ENCODE data around the gene DCANP1.

The DCANP1 gene

GRCh38 chr5:135442431-135443160 lies 4.6 kb downstream of the DCANP1 start:
- in situ Hi-C loops (cut with HindIII; ENCODE audit: low sequenced_read_pairs): no loop called here

GRCh38 chr5:135441919-135442318 lies 5.2 kb downstream of the DCANP1 start:
- in situ Hi-C loops (cut with HindIII; ENCODE audit: low sequenced_read_pairs): no loop called here

GRCh38 chr5:135441350-135441831 lies 5.8 kb downstream of the DCANP1 start:
- in situ Hi-C loops (cut with HindIII; ENCODE audit: low sequenced_read_pairs): no loop called here

- in situ Hi-C loops (cut with HindIII; ENCODE audit: low sequenced_read_pairs): no loop called here
These were observed 6.2 kb downstream of the DCANP1 start for GRCh38 chr5:135440916-135441315.

- in situ Hi-C loops (cut with HindIII; ENCODE audit: low sequenced_read_pairs): no loop called here
These were observed 7.6 kb downstream of the DCANP1 start for GRCh38 chr5:135439231-135440205.

GRCh38 chr5:135438636-135439221 lies 8.4 kb downstream of the DCANP1 start:
- in situ Hi-C loops (cut with HindIII; ENCODE audit: low sequenced_read_pairs): no loop called here

GRCh38 chr5:135437796-135438560 lies 9.2 kb downstream of the DCANP1 start:
- in situ Hi-C loops (cut with HindIII; ENCODE audit: low sequenced_read_pairs): no loop called here

DNA sequence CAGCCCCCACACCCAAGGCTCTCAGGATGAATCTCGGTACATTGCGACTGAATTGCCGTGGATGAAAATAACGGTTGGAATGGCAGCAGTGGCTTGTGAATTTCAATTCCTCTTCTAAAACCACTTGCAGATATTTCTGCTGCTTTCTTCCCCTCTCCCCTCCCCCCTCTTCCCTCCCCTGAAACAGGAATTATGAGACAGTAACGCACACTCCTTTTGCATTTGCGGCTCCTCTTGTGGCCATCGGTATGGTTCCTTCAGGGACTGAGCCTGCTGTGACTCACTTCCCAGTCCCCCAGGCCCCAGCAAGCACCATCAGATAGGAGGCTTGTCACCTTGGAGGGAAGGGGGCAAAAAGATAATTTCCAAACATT lies 9.7 kb downstream of the DCANP1 start:
- in situ Hi-C loops (cut with HindIII; ENCODE audit: low sequenced_read_pairs): no loop called here

DNA sequence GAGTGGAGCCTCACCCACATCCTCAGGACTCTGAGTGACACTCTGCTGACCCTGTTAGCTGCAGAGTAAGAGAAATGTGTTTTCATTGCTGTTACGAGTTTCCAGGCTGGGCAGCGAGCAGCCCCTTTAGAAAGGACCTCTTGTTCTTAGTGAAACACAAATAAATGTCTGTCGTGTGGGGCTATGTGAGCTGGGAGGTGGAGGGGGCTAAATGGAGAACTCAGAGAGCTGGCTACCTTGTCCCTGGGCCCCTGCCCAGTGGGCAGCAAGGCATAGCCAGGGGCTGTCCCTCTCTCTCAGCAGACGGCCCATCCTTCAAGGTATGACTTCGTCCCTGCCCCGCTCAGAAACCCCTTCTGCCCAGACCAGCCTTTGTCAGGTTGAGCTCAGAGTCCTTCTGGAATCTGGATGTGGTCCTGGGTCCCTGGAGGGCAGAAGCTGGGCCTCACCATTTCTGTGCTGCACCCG lies 10.2 kb downstream of the DCANP1 start:
- in situ Hi-C loops (cut with HindIII; ENCODE audit: low sequenced_read_pairs): no loop called here

GRCh38 chr5:135435467-135436330 lies 11.4 kb downstream of the DCANP1 start:
- in situ Hi-C loops (cut with HindIII; ENCODE audit: low sequenced_read_pairs): no loop called here

DNA sequence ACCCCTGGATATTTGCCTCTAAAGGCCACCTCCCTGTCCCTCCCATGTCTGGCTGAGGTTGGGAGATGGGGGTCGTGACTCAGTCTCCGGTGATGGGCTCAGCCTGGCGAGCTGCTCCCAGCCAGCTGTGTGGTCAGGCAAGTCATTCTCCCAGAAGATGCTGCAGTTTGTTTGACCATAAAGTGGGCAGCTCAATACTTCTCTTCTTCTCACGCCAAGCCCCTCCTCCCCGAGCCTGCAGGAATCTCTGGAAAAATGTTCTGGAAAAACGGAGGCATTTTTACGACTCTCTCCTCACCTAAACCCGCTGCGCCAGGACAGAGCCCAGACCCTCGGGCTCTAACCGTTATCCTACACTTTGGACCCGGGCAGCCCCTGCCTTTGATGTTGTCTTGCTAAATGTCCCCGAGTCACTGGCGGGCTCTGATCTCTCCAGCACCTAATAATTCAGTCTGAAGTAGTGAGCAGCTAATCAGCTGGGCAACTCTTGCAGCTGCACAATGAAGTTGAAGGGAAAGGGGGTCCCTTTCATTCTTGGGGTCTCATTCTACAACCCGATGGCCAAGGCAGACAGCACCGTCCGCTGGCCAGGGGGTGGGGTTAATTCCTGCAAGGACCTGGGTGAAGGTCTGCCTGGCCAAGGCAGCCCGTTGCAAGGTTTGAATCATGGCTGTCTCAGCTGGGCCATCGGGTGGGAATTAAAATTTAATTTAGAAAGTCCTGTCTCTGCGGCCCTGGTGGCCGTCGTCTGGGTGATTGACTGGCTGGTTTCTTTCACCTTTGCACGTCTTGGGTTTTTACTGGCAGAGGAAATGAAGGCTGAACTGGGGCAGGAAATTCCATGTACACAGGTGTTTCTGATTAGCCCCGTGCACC lies 12.3 kb downstream of the DCANP1 start:
- in situ Hi-C loops (cut with HindIII; ENCODE audit: low sequenced_read_pairs): loop anchor here (5.0 kb wide), 1 partner anchor 93 kb away; no protein-coding TSS in a partner anchor

DNA sequence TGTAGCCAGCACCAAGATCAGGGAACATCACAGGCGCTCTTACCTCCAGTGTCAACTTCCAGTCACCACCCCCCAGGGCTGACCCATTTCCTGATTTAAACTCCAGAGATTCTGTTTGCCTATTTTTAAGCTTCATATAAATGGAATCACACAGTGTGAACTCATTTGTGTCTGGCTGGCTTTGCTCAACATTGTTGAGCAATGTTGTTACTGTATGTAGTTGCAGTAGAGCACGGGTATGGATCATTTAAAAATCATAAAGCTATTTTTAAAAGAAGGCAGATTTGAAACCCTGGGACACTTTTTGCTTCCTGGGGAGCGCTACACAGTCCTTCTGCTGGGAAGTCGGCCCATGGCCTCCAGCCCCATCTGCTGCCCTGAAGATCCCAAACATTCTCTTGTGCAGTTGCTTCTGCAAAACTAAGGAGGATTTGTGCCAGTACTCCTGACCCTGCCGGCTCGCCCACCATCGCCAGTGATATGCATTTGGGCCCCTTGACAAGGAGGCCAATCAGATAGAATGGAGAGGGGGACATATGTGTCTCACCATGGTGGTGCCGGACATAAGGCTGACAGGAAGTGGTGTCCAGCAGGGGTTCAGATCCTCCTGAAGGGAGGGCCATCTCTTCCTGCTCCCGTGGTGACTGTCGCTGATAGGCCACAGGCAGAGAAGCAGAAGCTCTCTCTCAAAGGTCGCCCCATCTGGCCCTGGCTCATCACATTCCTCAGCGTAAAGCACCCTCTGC lies 13.3 kb downstream of the DCANP1 start:
- in situ Hi-C loops (cut with HindIII; ENCODE audit: low sequenced_read_pairs): loop anchor here (5.0 kb wide), 1 partner anchor 92 kb away; no protein-coding TSS in a partner anchor

GRCh38 chr5:135432113-135432512 lies 15.0 kb downstream of the DCANP1 start:
- in situ Hi-C loops (cut with HindIII; ENCODE audit: low sequenced_read_pairs): loop anchor here (5.0 kb wide), 1 partner anchor 90 kb away; no protein-coding TSS in a partner anchor

DNA sequence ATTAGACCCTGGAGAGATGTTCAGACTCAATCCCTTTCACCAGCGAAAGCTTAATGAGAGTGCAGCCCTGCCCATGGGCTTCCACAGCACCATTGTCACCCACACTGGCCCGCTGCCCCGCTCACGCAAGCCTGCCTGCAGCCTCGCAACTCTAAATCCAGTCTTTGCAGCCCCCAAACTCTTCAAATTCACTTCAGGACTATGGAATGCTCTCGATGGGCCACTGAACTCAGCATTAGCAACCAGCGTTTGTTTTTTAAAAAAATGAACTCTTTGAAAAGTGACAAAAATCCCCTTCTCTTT lies 17.1 kb downstream of the DCANP1 start:
- in situ Hi-C loops (cut with HindIII; ENCODE audit: low sequenced_read_pairs): loop anchor here (5.0 kb wide), 1 partner anchor 88 kb away; no protein-coding TSS in a partner anchor

DNA sequence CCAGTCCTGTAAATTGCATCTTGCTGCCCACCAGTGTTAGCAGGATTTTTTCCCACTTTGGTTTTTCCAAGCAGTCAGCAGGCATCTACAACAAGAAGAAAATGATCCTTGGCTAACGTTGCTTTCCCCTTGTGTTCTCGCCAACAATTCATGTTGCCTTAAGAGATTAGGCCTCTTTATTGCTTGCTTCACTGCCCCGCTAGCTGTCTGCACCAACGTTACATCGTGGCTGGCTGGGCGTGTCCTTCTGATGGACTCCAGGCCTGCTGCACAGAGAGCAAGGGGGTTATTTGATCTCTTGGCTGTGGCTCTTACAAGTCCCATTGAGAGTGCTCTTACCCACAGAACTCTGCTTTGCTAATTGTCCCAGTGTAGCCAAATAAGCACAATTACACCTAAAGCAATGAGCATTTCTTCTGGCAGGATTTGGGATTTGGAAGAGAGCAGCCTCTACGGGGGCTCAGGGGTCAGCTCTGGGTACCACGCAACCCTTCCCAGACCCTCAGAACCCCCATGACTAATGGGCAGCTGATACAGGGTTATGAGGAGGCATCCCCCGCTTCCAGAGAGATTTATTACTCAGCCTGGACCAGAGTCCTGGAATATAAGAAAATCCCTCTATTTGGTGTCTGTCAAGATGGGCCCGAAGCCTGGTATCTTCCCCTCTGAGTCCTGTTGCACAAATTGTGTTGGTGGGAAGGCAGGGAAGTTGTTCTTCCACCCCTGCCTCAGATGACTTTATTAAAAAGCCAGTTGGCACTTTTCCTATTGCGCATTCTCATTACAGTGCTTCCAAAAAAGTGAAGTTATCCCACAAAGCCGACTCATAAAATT lies 17.6 kb downstream of the DCANP1 start:
- in situ Hi-C loops (cut with HindIII; ENCODE audit: low sequenced_read_pairs): loop anchor here (5.0 kb wide), 1 partner anchor 87 kb away; no protein-coding TSS in a partner anchor

DNA sequence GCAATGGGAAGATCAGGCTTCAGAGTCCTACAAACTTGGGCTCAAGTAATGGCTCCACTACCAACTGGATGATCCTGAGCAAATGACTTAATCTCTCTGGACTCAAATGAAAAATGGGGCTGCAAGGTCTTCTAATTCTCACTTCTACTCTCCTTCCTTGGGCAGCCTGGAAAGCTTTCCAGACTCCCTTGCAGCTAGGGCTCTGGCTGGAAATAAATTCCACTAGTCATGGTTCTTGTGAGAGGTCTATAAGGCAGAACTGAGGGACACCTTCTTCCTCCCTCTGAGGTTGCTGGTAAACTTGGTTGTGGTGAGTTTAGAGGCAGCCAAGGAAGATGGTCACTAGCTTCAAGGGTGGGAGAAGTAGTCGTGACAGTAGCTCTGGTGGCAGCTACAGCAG lies 18.6 kb downstream of the DCANP1 start:
- in situ Hi-C loops (cut with HindIII; ENCODE audit: low sequenced_read_pairs): no loop called here
